NCI-H128 (cell line): Measurements from ENCODE around the gene TJP3.
"Not testable (repeated sequence)": the region's sequence is repeated elsewhere in the genome, so short reads cannot be mapped to it uniquely, and the experiment has no call there.

Experiments used
- DNase-seq: peaks from one replicate; lab custom pipeline; 2025; ENCODE audit not compliant: unreplicated experiment; lab: John Stamatoyannopoulos, UW

TJP3 gene

DNA sequence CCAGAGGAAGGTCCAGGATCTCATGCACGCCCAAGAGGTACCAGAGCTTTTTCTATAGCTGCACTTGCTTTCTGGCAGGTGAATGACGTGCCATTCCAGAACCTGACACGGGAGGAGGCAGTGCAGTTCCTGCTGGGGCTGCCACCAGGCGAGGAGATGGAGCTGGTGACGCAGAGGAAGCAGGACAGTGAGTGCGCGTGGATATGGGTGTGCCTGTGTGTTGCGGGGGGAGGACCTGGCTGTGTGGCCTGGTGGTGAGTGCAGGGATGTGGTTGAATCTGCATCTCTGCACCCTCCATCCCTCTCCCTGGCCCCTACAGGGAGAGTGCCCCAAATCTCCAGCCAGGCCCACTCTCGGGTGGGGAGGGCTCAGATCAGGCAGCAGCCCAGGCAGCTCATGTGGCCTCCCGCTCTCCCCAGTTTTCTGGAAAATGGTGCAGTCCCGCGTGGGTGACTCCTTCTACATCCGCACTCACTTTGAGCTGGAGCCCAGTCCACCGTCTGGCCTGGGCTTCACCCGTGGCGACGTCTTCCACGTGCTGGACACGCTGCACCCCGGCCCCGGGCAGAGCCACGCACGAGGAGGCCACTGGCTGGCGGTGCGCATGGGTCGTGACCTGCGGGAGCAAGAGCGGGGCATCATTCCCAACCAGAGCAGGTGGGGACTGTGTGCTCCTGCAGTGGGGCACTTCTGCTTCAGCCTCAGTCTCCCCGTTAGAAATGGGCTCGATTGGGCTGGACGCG lies 30.5 kb downstream of the TJP3 start:
- DNase-seq, result no peak

GRCh38 chr19:3740431-3740830 lies 32.2 kb downstream of the TJP3 start:
- DNase-seq, result no peak

- DNase-seq, result no peak
These were observed 35.3 kb downstream of the TJP3 start for GRCh38 chr19:3743486-3743885.

DNA sequence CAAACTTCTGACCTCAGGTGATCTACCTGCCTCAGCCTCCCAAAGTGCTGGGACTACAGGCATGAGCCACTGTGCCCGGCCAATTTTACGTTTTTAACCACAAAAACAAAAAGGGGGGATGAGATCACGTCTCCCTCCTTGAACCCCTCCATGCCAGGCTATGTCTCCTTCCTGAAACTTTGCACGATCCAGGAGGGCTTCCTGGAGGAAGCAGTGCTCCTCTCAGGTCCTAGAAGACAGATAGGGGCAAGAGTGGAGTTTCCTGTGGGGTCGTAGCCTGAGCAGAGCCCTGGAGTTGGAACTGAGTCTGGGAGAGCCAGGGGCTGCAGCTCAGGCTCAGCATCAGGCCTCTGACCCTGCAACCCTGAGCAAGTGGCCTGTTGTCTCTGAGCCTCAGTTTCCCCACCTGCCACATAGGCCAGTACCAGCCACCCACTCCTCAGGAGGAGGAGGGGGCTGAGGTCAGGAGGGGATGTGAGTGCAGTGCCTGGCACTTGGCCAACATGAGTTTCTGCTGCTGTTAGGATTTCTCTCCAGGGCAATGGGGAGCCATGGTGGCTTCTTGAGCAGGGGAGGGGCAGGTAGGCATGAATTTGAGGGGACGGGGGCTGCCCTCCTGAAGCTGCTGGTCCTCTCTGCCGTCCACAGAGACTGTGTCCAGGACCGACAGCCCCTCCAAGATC lies 37.3 kb downstream of the TJP3 start:
- DNase-seq, result no peak

DNA sequence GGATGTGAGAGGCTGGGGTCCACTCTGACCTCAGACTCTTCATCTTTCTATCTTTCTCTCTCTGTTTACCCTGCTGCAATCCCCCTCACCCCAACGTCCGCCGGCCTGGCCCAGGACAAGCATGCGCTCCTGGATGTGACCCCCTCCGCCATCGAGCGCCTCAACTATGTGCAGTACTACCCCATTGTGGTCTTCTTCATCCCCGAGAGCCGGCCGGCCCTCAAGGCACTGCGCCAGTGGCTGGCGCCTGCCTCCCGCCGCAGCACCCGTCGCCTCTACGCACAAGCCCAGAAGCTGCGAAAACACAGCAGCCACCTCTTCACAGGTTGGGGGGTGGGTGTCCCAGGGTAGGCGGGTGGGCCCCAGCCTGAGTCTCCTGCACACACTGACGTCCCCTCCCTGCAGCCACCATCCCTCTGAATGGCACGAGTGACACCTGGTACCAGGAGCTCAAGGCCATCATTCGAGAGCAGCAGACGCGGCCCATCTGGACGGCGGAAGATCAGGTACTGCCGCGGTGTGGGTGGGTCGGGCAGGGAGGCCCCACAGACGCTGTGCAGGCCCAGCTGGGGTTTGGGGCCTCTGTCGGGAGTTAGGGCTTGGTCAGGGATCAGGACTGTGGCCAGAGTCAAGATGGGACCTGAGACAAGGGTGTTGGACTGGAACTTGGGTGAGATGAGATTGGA lies 38.3 kb downstream of the TJP3 start:
- no peak for DNase-seq

- no peak for DNase-seq
These were observed 40.8 kb downstream of the TJP3 start for GRCh38 chr19:3748965-3749364.

DNA sequence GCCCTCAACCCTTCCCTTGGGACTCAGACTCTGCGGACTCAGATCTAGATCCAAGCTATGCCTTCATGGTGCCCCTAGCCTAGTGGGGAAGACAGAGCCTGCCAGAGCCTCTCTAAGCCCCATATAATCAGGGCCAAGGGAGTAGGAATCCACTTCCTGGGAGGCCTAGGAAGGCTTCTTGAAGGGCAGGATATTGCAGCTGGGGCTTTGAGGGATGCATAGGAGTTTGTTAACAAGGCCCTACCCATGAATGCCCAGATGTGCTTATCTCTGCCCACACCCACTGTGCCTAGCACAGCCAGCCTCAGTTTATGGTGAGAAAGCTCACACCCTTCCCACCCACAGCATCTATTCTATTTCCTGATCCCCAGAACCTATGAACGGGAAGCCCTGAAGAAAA lies 42.0 kb downstream of the TJP3 start:
- DNase-seq, result no peak

- no peak for DNase-seq
These were observed 43.1 kb downstream of the TJP3 start for GRCh38 chr19:3751236-3751635.

- no peak for DNase-seq
These were observed 44.3 kb downstream of the TJP3 start for GRCh38 chr19:3752492-3752891.

DNA sequence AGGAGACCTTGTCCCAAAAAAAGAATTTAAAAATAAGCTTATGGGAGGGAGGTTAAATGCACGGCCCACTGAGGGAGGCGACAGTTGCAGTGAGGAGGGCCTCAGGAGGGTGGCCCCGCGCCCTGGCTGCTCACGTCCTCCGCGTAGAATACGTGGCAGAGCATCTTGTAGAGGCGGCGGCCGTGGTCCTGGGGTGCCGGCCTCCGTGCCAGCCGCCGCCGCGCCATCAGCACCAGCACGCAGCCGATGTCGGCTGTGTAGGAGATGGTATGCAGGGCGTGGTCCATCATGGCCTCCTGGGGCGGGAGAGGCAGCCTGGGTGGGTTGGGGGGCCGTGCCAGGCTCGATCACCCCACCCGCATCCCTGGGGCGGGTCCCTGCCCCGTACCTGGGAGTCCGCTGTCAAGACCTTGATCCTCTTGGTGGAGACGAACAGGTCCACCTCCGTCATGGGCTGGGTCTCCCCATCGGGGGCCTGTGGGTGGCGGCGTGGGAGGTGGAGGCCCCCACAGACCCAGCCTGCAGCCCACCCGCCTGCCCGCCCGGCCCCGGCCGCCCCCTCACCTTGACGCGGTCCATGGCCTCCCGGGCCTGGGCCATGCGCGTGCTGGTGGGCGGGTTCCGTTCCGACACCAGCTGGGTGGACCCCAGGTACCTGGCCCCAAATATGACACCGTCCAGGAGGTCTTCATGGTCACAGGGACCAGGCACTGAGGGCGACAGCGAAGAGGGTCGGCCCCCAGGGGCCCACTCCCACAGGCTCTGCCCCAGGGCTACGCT lies 45.6 kb downstream of the TJP3 start:
- no peak for DNase-seq

DNA sequence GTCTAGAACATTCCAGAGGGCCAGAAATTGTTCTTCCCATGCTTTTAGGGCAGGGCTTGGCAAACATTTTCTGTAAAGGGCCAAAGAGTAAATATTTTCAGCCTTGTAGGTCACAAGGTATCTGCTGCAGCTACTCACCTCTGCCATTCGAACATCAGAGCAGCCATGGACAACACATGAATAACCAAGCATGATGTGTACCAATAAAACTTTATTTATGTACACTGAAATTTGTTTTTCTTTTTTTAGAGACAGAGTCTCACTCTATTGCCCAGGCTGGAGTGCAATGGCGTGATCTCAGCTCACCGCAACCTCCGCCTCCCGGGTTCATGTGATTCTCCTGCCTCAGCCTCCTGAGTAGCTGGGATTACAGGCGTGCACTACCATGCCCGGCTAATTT lies 49.5 kb downstream of the TJP3 start:
- not testable (repeated sequence) for DNase-seq

GRCh38 chr19:3758297-3758696 lies 50.1 kb downstream of the TJP3 start:
- not testable (repeated sequence) for DNase-seq

DNA sequence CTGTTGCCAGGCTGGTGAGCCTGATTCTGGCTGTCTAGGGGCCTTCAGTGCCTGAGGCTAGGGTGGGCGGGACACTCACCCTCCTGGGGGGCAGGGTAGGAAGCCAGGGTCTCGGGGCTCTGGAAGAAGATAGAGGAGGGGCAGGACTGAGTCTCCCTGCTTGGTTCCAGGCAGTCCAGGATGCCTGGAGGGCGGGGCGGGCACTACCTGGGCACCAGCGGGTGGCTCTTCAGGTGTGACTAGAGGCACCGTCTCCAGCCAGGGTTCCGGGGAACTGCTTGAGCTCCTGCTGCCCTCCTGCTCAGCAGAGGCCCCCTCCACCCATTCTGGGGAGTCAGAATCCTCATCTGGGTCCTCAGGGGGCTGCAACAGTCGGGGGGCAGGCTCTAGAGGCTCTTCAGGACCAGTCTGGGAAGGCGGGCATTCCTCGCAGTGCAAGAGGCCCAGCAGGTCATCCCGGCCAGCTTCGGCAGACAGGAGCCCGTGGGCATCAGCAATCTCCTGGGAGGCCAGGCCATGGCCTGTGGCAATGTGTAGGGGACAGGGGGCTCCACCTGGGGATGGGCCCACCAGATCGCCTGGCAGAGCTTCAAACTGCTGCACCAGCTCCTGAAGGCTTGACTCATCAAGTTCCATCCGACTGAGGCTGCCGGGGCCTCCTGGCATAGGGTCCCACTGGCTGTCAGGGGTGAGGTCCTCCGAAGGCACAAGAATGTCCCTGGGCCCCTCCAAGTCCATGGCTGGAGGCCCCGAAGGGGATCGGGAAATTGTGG lies 51.5 kb downstream of the TJP3 start:
- DNase-seq, result no peak

GRCh38 chr19:3760871-3761361 lies 52.7 kb downstream of the TJP3 start:
- no peak for DNase-seq

- DNase-seq, result peak; percentile 85
These were observed 53.4 kb downstream of the TJP3 start, which contains the start of gene APBA3 for GRCh38 chr19:3761382-3762129. Gene APBA3 (minus strand): TSS chr19:3761692. CDS start chr19:3760264, 1,428 bp downstream.

GRCh38 chr19:3762130-3762473 lies 53.9 kb downstream of the TJP3 start:
- no peak for DNase-seq

GRCh38 chr19:3762501-3763459 lies 54.6 kb downstream of the TJP3 start, which contains the start of gene MRPL54:
Gene MRPL54 (plus strand): TSS chr19:3762682. CDS start chr19:3762701, 19 bp downstream.
- peak; percentile 99 for DNase-seq

DNA sequence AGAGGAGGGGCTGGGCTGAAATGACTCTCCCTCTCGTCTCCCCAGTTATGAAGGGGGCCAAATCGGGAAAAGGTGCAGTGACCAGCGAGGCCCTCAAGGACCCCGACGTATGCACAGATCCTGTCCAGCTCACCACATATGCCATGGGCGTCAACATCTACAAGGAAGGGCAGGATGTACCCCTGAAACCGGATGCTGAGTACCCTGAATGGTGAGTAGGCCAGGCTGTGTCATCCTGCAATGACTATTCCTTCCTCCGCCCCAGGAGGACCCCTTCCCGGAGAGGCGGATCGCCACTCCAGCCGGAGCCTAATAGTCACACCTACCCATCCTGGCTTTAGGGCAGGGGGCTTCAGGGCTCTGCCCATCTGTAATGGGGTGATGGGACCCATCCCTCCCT lies 56.9 kb downstream of the TJP3 start:
- DNase-seq, result no peak
